GM04504 (cell line): Measurements from ENCODE around the gene EIF2D.

Experiments
- DNase-seq: peaks from one replicate; pipeline ENCODE4 v3.0.0-alpha.2; 2012; ENCODE audit warnings: low read depth

The EIF2D gene

DNA sequence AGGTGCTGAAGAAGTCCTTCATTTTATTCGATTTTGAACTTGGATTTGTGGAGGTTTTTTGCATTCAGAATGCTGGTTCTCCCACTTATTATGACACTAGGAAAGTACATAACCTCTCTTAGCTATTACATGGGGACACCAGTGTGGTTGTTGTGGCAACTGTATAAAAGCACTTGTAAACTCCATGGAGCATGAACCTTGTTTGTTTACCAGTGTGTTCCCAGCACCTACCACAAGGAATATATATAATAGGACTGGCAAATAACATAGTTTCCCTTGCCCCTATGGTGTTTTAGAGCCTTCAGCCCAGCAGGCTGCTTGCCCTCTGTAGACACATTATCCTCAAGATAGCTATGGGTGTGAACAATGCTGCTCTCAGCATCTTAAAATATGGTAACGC is 61.8 kb downstream of the EIF2D start:
- DNase-seq, result no peak

DNA sequence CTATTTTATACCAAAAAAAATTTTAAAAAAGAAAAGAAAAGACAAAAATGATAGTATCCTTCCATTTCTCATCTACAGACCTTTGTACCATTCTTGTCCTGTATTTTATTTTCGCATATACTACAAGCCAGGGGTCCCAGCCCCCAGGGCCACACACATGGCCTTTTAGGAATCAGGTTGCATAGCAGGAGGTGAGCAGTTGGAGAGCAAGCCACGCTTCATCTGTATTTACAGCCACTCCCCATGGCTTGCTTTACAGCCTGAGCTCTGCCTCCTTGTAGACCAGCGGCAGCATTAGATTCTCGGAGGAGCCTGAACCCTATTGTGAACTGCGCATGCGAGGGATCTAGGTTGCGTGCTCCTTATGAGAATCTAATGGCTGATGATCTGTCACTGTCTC is 65.2 kb downstream of the EIF2D start:
- no peak for DNase-seq

DNA sequence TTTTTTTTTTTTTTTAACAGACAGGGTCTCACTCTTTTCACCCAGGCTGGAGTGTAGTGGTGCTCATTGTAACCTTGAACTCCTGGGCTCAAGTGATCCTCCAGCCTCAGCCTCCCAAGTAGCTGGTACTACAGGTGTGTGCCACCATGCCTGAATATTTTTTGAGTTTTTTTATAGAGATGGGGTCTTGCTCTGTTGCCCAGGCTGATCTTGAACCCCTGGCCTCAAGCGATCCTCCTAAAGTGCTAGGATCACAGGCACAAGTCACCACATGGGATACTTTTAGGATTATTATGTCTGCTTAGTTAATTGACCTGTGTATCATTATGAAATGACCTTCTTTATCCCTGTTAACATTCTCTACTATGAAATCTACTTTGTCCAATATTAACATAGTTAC is 66.9 kb downstream of the EIF2D start:
- no peak for DNase-seq

DNA sequence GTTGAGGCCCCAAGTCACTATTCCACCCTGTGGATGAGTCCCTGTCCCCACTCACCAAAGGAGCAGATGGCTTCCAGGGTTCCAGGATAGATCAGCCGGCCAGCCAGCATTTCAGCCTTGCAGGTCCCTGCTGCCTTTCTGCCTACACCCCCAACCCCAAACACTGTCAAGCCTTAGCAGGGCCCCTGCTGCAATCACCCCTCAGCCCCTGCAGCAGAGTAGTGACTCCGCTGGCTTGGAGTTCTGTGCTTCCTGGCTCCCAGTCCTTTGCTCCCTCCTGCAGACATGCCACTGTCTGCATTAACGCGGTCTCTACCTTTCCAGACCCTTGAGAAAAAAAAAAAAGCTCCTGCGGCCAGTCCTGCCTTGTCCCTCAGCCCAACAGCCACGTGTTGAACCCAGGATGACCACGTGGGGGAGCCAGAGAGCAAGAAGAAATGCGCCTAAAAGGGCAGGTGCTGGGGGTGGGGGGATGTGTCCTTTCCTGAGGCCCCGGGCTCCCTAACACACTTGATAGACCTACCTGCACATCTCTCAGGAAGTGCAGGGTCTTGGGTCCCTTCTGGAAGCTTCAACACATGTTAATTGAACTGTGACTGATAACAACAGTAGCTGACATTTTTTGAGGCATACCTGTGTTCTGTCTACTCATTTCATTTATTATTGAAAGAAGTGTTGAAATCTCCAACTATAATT is 67.6 kb downstream of the EIF2D start:
- DNase-seq, result no peak
